HepG2 (cell line): ENCODE results near the gene CALN1. TPM values are rescaled to one million over a fixed set of nuclear protein-coding genes. Genes with fewer than 3 reads are reported as not detected.
"Not testable (repeated sequence)": the region's sequence is repeated elsewhere in the genome, so short reads cannot be mapped to it uniquely, and the experiment has no call there.

ENCODE experiments used
- ATAC-seq: fragments of 200-7000 bp; cut with Tn5 transposase; 3 replicates; pipeline ENCODE4 v1.9.1; 2020; ENCODE audit warnings: mild to moderate bottlenecking, moderate library complexity
- BruUV-seq: library from RNA; stranded (reverse); fragments of 400-500 nt; replicated peaks from 2 replicates; lab custom pipeline; 2021; lab: Mats Ljungman, UMichigan
- CTCF ChIA-PET: fragments of 300-600 bp; formaldehyde crosslinking; extraction: SDS; loops from one replicate; lab custom pipeline; 2021; ENCODE audit warnings: low total read pairs, inconsistent platforms, low intra/inter-chr PET ratio; lab: Yijun Ruan, JAX
- POLR2A ChIA-PET: fragments of 350-600 bp; sonication (Branson Sonifier 250); formaldehyde crosslinking; loops from one replicate; lab custom pipeline; 2020; ENCODE audit warnings: antibody characterized with exemption, inconsistent platforms; lab: Yijun Ruan, JAX
- DNase-seq: peaks from one replicate; pipeline ENCODE4 v3.0.0-alpha.2; 2015; ENCODE audit warnings: low spot score
- FAIRE-seq: peaks from 3 replicates; lab custom pipeline; 2011; peaks lifted over from hg19 to GRCh38; lab: Jason Lieb, UNC
- H2AFZ ChIP-seq: one replicate; pipeline ENCODE4 v1.6.1; 2011; ENCODE audit warnings: low read length, inconsistent platforms
- H3K27ac ChIP-seq: fragments of 300-600 bp; 3 replicates; pipeline ENCODE4 v1.8.0; 2011; ENCODE audit warnings: mixed run types, mild to moderate bottlenecking, mixed read lengths, low read length, inconsistent platforms; ENCODE audit not compliant: insufficient read depth; ENCODE audit errors: extremely low read length
- H3K27me3 ChIP-seq, 2 experiments: fragments of 200-600 bp in 1 of 2; 2 replicates in 1 of 2; 3 replicates in 1 of 2; pipeline versions ENCODE4 v1.6.0 to v1.8.0; 2011; ENCODE audit warnings: low read length in 2 of 2, mild to moderate bottlenecking in 2 of 2, moderate library complexity in 2 of 2, inconsistent platforms in 1 of 2; ENCODE audit not compliant: insufficient read depth in 2 of 2, control insufficient read depth in 1 of 2
- H3K36me3 ChIP-seq, 2 experiments: fragments of 200-600 bp in 1 of 2; replicated peaks in 1 of 2; 2 replicates in 1 of 2; 3 replicates in 1 of 2; pipeline versions ENCODE4 v1.5.1 to v1.8.0; 2011; ENCODE audit warnings: low read length in 2 of 2, inconsistent platforms in 1 of 2; ENCODE audit not compliant: insufficient read depth in 2 of 2, control insufficient read depth in 1 of 2
- H3K4me1 ChIP-seq: 2 replicates; pipeline ENCODE4 v1.5.1; 2012; ENCODE audit warnings: low read length, inconsistent platforms; ENCODE audit not compliant: insufficient read depth
- H3K4me2 ChIP-seq: 2 replicates; pipeline ENCODE4 v1.6.0; 2011; ENCODE audit warnings: low read depth, low read length, inconsistent platforms
- H3K4me3 ChIP-seq, 3 experiments: fragments of 200-600 bp in 1 of 3; sonication (generic), shearing (Covaris generic) in 1 of 3; replicated peaks in 1 of 3; 2 replicates each; pipeline ENCODE4 v1.5.1; 2011 to 2016; ENCODE audit warnings: low read length in 3 of 3, inconsistent platforms in 2 of 3, low read depth in 2 of 3, mild to moderate bottlenecking in 2 of 3, control low read depth in 1 of 3, mixed read lengths in 1 of 3; ENCODE audit not compliant: insufficient read depth in 1 of 3
- H3K79me2 ChIP-seq: one replicate; pipeline ENCODE4 v1.6.1; 2011; ENCODE audit warnings: low read length, inconsistent platforms; ENCODE audit not compliant: insufficient read depth
- H3K9ac ChIP-seq: 2 replicates; pipeline ENCODE4 v1.6.0; 2011; ENCODE audit warnings: mild to moderate bottlenecking, low read depth, low read length, inconsistent platforms; ENCODE audit not compliant: insufficient read depth
- H3K9me3 ChIP-seq: 2 replicates; pipeline ENCODE4 v1.5.1; 2012; ENCODE audit warnings: mild to moderate bottlenecking, low read length
- H4K20me1 ChIP-seq: 2 replicates; pipeline ENCODE4 v1.6.0; 2011; ENCODE audit warnings: inconsistent platforms, mild to moderate bottlenecking, low read length, moderate library complexity; ENCODE audit not compliant: insufficient read depth
- CEBPG ChIP-seq: IDR thresholded peaks from 2 replicates; pipeline ENCODE4 v1.6.1; 2016
- ISL2 ChIP-seq: sonication (generic); formaldehyde crosslinking; IDR thresholded peaks from 2 replicates; pipeline ENCODE4 v1.5.0; 2020; ENCODE audit warnings: missing genetic modification reagents
- LRRFIP1 ChIP-seq: sonication (generic); formaldehyde crosslinking; conservative IDR thresholded peaks from 2 replicates; pipeline ENCODE4 v1.4.0; 2020; ENCODE audit warnings: missing genetic modification reagents
- MLXIP ChIP-seq: sonication (generic); formaldehyde crosslinking; IDR thresholded peaks from 2 replicates; pipeline ENCODE4 v1.9.0; 2021; ENCODE audit warnings: missing genetic modification reagents, borderline replicate concordance
- PRPF4 ChIP-seq: fragments of 200-400 bp; formaldehyde crosslinking; IDR thresholded peaks from 2 replicates; pipeline ENCODE4 v1.6.1; 2016; ENCODE audit warnings: low read length, low read depth; ENCODE audit not compliant: poor library complexity, severe bottlenecking
- STAG1 ChIP-seq: sonication (generic); formaldehyde crosslinking; IDR thresholded peaks from 2 replicates; pipeline ENCODE4 v1.4.0; 2020; ENCODE audit warnings: missing genetic modification reagents
- TEAD2 ChIP-seq: sonication (generic); formaldehyde crosslinking; IDR thresholded peaks from 2 replicates; pipeline ENCODE4 v1.9.0; 2021; ENCODE audit warnings: missing genetic modification reagents
- ZNF83 ChIP-seq: sonication (generic); formaldehyde crosslinking; IDR thresholded peaks from 2 replicates; pipeline ENCODE4 v1.4.0; 2020; ENCODE audit warnings: missing genetic modification reagents, mild to moderate bottlenecking, borderline replicate concordance
- WGBS: methylation state at CpG from one replicate; pipeline ENCODE4 v1.1.6; 2017; ENCODE audit warnings: low lambda C conversion rate; 5-methylcytosine and 5-hydroxymethylcytosine counted together
- in situ Hi-C: cut with HindIII; loops from 2 replicates; pipeline ENCODE4 v1.10.0; 2017; ENCODE audit warnings: low pct_unique_long_range_greater_than_20kb; ENCODE audit not compliant: extremely low pct_ligation_motif_present
- intact Hi-C: fragments of 100-400 bp; cut with micrococcal nuclease; formaldehyde crosslinking; loops from one replicate; pipeline ENCODE4 v1.10.0; 2022; ENCODE audit not compliant: unreplicated experiment
- polyA plus RNA-seq, 8 experiments: library from polyadenylated mRNA; depleted of rRNA in 3 of 8; stranded (reverse) in 7 of 8; unstranded in 1 of 8; fragments of >200 nt; fragmentation: Illumina TruSeq in 4 of 8; extraction: Trizol in 4 of 8; gene quantifications; 2 replicates each; pipeline versions ENCODE4 v1.2.1 to v1.2.3, GENCODE V29; 2011 to 2016; ENCODE audit warnings: low read depth in 4 of 8, missing spikeins in 1 of 8, mixed read lengths in 1 of 8; ENCODE audit not compliant: insufficient read depth in 1 of 8
- total RNA-seq, 5 experiments: library from RNA; depleted of rRNA; stranded (reverse); fragments of >200 nt; fragmentation: Illumina TruSeq; extraction: Trizol; gene quantifications; 2 replicates each; pipeline ENCODE4 v1.2.3, GENCODE V29; 2016; ENCODE audit warnings: low read depth in 1 of 5
- TF ChIP-seq, protein P1 (sequence below): sonication (generic); formaldehyde crosslinking; IDR thresholded peaks from 2 replicates; pipeline ENCODE4 v1.5.0; 2020; ENCODE audit warnings: mild to moderate bottlenecking, missing genetic modification reagents, moderate library complexity

The CALN1 gene
- total and polyA plus RNA-seq, 2 of the 13 experiments (the other 11 are each of a cell fraction or from before 2014, with no cell fraction given) = not detected

GRCh38 chr7:71933426-71933825, 478.7 kb downstream of the CALN1 start (continued):
- TF ChIP-seq MLXIP = no peak
- TF ChIP-seq LRRFIP1 (CRISPR knock-in tag) = no peak

- Histone ChIP-seq H4K20me1 (no peaks in the 10 kb centered on the region), H3K9ac (no peak overlapping the region), H3K27me3 (no peaks in the 10 kb centered on the region), H3K27ac (no peak overlapping the region), H3K4me2 (no peak overlapping the region), H3K79me2 (no peaks in the 10 kb centered on the region), H3K36me3 (no peaks in the 10 kb centered on the region), H3K4me3 (no peak overlapping the region)
- no peak for FAIRE-seq
- ChIA-PET POLR2A (no interaction called here), CTCF (no interaction called here)
- peak; percentile 40 for DNase-seq
- ATAC-seq = no peak; the same call in 2 of the 3 replicates
- no TSS peak for BruUV-seq
- in situ Hi-C loops = no loop called here
- WGBS = 10% methylated on average over 3 of the region's 7 CpGs
- intact Hi-C loops = loop anchor here (2.0 kb wide), 1 partner anchor 569 kb away; no protein-coding TSS in a partner anchor
- TF ChIP-seq ISL2 (CRISPR knock-in tag) (no peak), TEAD2 (CRISPR knock-in tag) (no peak), ZNF83 (CRISPR knock-in tag) (no peak), PRPF4 (no peak), STAG1 (CRISPR knock-in tag) (peak; percentile 65), CEBPG (CRISPR knock-in tag) (0 out of 2 replicates have a peak, but pooled peaks have one; percentile 9)
- TF ChIP-seq, protein P1, sequence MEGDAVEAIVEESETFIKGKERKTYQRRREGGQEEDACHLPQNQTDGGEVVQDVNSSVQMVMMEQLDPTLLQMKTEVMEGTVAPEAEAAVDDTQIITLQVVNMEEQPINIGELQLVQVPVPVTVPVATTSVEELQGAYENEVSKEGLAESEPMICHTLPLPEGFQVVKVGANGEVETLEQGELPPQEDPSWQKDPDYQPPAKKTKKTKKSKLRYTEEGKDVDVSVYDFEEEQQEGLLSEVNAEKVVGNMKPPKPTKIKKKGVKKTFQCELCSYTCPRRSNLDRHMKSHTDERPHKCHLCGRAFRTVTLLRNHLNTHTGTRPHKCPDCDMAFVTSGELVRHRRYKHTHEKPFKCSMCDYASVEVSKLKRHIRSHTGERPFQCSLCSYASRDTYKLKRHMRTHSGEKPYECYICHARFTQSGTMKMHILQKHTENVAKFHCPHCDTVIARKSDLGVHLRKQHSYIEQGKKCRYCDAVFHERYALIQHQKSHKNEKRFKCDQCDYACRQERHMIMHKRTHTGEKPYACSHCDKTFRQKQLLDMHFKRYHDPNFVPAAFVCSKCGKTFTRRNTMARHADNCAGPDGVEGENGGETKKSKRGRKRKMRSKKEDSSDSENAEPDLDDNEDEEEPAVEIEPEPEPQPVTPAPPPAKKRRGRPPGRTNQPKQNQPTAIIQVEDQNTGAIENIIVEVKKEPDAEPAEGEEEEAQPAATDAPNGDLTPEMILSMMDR (CRISPR knock-in tag) = peak; percentile 68
- TF ChIP-seq, all 625 proteins: peak for 3
- peaks cover 11% of the 10 kb centered on the region for H3K9me3 ChIP-seq
- no peaks in the 10 kb centered on the region for H3K4me1 ChIP-seq
- no peak overlapping the region for H2AFZ ChIP-seq
These were observed 486.5 kb downstream of the CALN1 start for GRCh38 chr7:71925663-71926062.

DNA sequence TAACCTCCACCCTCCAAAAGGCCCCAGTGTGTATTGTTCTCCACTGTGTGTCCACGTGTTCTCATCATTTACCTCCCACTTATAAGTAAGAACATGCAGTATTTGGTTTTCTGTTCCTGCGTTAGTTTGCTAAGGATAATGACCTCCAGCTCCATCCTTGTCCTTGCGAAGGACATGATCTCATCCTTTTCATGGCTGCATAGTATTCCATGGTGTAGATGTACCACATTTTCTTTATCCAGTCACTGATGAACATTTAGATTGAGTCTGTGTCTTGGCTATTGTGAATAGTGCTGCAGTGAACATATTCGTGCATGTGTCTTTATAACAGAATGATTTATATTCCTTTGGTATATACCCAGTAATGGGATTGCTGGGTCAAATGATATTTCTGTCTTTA, 497.9 kb downstream of the CALN1 start:
- H3K4me2 ChIP-seq, CTCF ChIA-PET, H3K27ac ChIP-seq, H2AFZ ChIP-seq, H3K9me3 ChIP-seq, H3K9ac ChIP-seq, BruUV-seq, FAIRE-seq, in situ Hi-C loops, POLR2A ChIA-PET, H3K4me1 ChIP-seq, ATAC-seq, H3K79me2 ChIP-seq, H3K4me3 ChIP-seq, H3K27me3 ChIP-seq, H3K36me3 ChIP-seq, intact Hi-C loops, H4K20me1 ChIP-seq, DNase-seq: not testable (repeated sequence)
- WGBS = 3% methylated on average over 4 of the region's 4 CpGs
